Pulmonary artery endothelial cell (primary cell): Measurements from ENCODE around the gene CDH5. TPM values are rescaled to one million over a fixed set of nuclear protein-coding genes. Genes with fewer than 3 reads are reported as not detected.

ENCODE experiments used
- DNase-seq: peaks from one replicate; pipeline ENCODE4 v3.0.0-alpha.2; 2011; ENCODE audit warnings: low read depth, low spot score
- total RNA-seq: library from RNA; depleted of rRNA; stranded (reverse); fragments of >200 nt; gene quantifications from 2 replicates; pipeline ENCODE4 v1.2.3, GENCODE V29; 2014

Gene CDH5
- total RNA-seq, 1 donor from 2014 or later = 512 TPM

GRCh38 chr16:66372078-66372897 is 5.8 kb downstream of the CDH5 start:
- no peak for DNase-seq

- no peak for DNase-seq
Measured at GRCh38 chr16:66372898-66373155, 6.3 kb downstream of the CDH5 start.

GRCh38 chr16:66373667-66374066 is 7.2 kb downstream of the CDH5 start:
- no peak for DNase-seq

- DNase-seq = no peak
Measured at GRCh38 chr16:66374176-66374575, 7.7 kb downstream of the CDH5 start.

GRCh38 chr16:66375451-66375850 is 9.0 kb downstream of the CDH5 start:
- no peak for DNase-seq

- DNase-seq = no peak
Measured at GRCh38 chr16:66376114-66376513, 9.6 kb downstream of the CDH5 start.

- no peak for DNase-seq
Measured at GRCh38 chr16:66376577-66377305, 10.2 kb downstream of the CDH5 start.

- DNase-seq = no peak
Measured at GRCh38 chr16:66377324-66377723, 10.8 kb downstream of the CDH5 start.

GRCh38 chr16:66378741-66379570 is 12.5 kb downstream of the CDH5 start:
- DNase-seq = no peak

- no peak for DNase-seq
Measured at GRCh38 chr16:66379571-66379941, 13.1 kb downstream of the CDH5 start.

- DNase-seq = no peak
Measured at GRCh38 chr16:66380421-66380820, 13.9 kb downstream of the CDH5 start.

- no peak for DNase-seq
Measured at GRCh38 chr16:66381585-66382170, 15.2 kb downstream of the CDH5 start.

- DNase-seq = peak; percentile 99
Measured at GRCh38 chr16:66382171-66382965, 15.9 kb downstream of the CDH5 start.

GRCh38 chr16:66382966-66383299 is 16.4 kb downstream of the CDH5 start:
- peak; percentile 77 for DNase-seq

GRCh38 chr16:66383551-66383950 is 17.1 kb downstream of the CDH5 start:
- no peak for DNase-seq

- no peak for DNase-seq
Measured at GRCh38 chr16:66385415-66385814, 18.9 kb downstream of the CDH5 start.

- DNase-seq = no peak
Measured at GRCh38 chr16:66386629-66387622, 20.4 kb downstream of the CDH5 start.

- DNase-seq = no peak
Measured at GRCh38 chr16:66387817-66388332, 21.4 kb downstream of the CDH5 start.

GRCh38 chr16:66388350-66389139 is 22.1 kb downstream of the CDH5 start:
- DNase-seq = no peak
